ENCODE data around the gene EDEM2.
"Not testable (repeated sequence)": the region's sequence is repeated elsewhere in the genome, so short reads cannot be mapped to it uniquely, and the experiment has no call there.

The EDEM2 gene, protein sequence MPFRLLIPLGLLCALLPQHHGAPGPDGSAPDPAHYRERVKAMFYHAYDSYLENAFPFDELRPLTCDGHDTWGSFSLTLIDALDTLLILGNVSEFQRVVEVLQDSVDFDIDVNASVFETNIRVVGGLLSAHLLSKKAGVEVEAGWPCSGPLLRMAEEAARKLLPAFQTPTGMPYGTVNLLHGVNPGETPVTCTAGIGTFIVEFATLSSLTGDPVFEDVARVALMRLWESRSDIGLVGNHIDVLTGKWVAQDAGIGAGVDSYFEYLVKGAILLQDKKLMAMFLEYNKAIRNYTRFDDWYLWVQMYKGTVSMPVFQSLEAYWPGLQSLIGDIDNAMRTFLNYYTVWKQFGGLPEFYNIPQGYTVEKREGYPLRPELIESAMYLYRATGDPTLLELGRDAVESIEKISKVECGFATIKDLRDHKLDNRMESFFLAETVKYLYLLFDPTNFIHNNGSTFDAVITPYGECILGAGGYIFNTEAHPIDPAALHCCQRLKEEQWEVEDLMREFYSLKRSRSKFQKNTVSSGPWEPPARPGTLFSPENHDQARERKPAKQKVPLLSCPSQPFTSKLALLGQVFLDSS

GRCh38 chr20:35146920-35147574, at the start of gene EDEM2:
TSS of gene EDEM2 (minus strand) at chr20:35147336. CDS start at chr20:35147258, 78 bp downstream.
- peak; percentile 91 to 92 for DNase-seq

GRCh38 chr20:35196313-35196712, 49.2 kb upstream of the EDEM2 start:
- DNase-seq, result peak in 1 of 2 experiments; percentile 26

GRCh38 chr20:35193031-35193791, 46.1 kb upstream of the EDEM2 start:
- not testable (repeated sequence) for DNase-seq

DNA sequence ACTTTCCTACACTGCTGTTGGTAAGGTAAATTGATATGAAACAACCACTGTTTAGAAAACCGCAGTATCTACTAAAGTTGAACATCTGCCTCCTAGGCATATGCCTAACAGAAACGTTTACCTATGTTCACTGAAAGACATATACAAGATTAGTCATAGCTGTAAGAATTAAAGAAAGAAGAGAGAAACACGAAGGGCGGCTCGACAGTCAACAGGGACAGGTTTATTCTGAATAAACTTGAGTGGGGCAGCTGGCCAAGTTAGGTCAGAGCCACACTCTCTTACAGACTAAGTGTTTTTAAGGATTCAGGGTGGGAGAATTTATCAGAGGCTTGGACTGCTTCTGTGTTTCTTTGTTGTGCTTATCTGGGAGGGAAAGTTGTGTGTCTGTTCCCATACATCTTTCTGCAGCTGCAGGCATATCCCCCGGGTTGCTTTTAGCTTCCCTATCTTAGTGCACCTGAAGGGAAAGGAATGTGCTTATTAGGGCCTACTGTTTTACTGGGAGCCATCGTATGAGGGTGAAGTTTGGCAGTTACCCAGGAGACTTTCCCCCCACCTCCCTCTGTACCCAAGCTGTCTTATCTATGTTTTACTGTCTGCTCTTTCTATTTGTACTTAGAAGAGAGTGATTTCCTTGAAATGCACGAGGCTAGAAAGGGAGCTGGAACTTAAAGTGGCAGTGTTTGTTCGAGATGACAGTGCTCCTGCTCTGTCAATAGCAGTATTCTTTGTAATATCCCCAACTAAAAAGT, 45.2 kb upstream of the EDEM2 start:
- no peak for DNase-seq

DNA sequence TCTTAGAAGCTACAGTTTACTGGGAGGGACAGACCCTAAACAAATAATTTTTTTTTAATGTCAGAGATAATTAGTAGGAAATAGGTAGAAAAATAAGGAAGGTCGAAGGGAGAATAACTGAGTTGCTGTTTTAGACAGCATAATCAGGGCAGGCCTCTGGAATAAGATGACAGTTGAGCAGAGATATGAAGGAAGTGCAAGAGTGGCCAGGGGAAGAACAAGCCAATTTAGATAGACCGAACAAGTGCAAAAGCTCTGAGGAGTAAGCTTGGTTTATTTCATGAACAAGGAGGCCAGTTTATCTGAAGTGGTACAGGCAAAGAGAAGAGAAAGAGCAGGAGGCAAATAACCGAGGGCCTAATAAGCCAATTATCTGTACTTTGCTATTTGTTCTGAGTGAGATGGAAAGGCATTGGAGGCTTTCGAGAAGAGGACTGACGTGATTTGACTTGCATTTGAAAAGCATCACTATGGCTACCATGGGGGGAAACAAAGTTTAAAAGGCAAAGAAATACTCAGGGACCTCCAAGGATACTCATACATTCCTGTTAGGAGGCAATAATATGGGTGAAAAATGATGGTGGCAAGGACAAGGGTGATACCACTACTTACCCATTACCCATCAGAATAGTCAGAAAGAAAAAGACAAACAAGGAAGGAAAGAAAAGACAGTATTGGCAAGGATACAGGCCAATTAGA, 44.4 kb upstream of the EDEM2 start:
- DNase-seq, result no peak

DNA sequence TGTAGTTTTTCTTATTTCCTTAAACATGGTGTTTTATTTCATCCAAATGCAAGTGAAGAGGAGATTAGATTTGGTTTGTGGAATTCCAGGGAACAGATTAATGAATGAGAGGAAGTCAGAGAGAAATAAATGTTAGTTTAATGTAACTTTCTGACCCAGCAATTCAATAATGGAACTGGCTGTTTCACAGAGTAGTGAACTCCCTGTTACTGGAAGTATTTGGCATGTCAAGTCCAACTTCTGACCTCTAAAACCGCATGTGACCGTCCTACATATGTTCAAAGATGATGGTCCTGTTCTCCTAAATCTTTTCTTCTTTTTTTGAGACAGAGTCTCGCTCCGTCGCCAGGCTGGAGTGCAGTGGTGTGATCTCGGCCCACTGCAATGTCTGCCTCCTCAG, 43.4 kb upstream of the EDEM2 start:
- DNase-seq, result no peak

DNA sequence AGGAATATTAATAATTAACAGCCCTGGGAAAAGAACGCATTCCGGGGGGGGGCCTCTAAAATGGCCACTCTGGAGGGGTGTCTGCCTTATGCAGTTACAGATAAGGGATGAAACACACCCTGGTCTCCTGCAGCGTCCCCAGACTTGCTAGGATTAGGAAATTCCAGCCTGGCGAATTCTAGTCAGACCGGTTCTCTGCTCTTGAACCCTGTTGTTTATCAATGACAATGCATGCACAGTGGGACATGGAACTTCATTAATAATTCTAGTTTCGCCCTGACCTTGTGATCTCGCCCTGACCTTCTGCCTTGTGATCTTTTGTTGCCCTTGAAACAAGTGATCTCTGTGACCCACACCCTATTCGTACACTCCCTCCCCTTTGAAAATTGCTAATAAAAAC, 42.1 kb upstream of the EDEM2 start:
- DNase-seq, result not testable (repeated sequence)

- DNase-seq, result no peak
These were observed 40.6 kb upstream of the EDEM2 start for GRCh38 chr20:35187584-35188190.

DNA sequence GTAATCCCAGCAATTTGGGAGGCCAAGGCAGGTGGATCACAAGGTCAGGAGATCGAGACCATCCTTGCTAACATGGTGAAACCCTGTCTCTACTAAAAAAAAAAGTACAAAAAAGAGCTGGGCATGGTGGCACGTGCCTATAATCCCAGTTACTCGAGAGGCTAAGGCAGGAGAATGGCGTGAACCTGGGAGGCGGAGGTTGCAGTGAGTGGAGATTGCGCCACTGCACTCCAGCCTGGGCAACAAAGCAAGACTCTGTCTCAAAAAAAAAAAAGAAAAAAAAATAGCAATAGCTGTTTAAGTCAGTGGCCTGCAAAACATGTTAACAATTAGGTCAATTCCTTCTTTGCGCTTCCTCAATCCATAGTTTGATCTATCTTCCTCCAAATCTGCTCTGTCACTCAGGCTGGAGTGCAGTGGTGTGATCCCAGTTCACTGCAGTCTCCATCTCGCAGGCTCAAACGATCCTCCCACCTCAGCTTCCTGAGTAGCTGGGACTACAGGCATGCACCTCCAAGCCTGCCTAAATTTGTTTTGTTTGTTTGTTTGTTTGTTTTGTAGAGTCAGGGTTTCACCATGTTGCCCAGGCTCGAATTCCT, 39.7 kb upstream of the EDEM2 start:
- not testable (repeated sequence) for DNase-seq

DNA sequence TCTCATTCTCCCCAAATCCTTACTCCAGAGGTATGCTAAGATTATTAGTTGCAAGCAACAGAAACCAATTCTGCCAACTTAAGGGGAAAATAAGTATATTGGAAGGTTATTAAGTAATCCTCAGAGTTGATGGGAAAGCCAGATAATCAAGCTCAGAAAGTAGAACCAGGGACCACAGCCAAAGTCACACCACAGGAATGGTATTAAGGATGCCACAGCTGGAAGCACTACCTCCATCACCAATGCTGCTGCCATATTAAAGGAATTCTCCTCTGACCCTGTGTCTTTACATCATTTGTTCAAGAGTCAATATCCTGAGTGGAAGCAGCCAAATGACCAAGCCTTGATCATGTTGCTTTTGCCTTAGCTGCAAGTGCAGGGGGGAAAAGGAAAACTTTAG, 34.6 kb upstream of the EDEM2 start:
- DNase-seq, result no peak

- DNase-seq, result no peak
These were observed 33.1 kb upstream of the EDEM2 start for GRCh38 chr20:35180266-35180665.

DNA sequence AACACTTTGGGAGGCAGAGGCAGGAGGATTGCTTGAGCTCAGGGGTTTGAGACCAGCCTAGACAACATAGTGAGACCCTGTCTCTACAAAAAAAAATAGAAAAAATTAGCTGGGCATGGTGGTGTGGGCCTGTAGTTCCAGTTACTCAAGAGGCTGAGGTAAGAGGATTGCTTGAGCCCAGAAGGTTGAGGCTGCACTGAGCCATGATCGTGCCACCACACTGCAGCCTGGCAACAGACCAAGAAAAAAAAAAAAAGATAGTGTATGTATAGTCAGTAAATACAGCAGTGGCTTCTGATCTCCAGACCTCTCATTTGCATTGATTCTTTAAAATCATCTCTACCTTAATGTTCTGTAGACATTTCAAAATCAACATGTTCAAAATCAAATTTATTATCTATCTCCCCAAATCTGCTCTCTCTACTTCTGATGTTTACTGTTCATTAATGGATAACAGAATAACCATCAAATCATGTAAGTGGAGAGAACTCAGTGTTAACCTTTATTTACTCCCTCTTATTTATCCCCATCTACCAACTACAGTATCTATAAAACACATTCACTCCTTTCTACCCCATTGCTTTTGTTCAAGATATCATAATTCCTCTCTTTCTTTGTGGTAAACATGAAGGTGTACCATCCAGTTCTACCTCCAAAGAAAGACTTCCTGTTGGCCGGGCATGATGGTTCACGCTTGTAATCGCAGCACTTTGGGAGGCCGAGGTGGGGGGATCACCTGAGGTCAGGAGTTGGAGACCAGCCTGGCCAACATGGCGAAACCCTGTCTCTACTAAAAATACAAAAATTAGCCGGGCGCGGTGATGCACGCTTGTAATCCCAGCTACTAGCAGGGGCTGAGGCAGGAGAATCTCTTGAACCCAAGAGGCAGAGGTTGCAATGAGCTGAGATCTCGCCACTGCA, 32.4 kb upstream of the EDEM2 start:
- DNase-seq, result no peak

DNA sequence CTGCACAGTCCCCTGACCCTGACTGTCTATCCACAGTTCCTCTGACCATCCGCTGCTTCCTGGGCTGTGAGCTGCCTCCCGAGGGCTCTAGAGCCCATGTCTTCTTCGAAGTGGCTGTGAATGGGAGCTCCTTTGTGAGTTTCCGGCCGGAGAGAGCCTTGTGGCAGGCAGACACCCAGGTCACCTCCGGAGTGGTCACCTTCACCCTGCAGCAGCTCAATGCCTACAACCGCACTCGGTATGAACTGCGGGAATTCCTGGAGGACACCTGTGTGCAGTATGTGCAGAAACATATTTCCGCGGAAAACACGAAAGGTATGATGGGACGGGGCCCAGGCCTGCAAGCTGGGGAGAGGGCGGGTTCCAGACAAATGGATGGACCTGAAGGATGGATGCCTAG, 29.0 kb upstream of the EDEM2 start:
- DNase-seq, result no peak

- no peak for DNase-seq
These were observed 27.5 kb upstream of the EDEM2 start for GRCh38 chr20:35174458-35175216.

GRCh38 chr20:35173576-35174192, 26.5 kb upstream of the EDEM2 start:
- no peak for DNase-seq

- no peak for DNase-seq
These were observed 25.3 kb upstream of the EDEM2 start for GRCh38 chr20:35172434-35172806.

DNA sequence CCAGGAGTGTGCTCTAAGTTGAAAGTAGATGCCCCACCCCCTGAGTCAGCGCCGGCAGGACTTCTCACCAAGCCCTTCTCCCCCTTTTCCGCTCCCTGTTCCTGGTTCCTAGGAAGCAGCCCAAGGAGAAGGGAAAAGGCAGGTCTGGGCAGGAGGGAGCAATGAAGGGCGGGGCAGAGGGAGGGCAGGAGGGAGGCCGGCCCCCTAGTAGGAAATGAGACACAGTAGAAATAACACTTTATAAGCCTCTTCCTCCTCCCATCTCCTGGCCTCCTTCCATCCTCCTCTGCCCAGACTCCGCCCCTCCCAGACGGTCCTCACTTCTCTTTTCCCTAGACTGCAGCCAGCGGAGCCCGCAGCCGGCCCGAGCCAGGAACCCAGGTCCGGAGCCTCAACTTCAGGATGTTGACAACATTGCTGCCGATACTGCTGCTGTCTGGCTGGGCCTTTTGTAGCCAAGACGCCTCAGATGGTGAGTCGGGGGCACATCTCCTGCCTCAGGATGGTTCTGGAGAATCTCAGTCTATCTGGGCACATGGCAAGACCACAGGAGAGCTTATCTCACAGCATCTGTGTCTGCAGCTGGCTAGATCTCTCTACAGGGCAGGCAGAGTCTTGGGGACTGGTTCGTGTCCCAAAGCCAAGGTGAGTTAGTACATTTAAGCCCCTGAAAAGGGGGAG, 24.8 kb upstream of the EDEM2 start, which contains the start of gene PROCR:
PROCR (plus strand) TSS at position 320 of the 681 bp plus-strand sequence; CDS start at position 403, 83 bp downstream.
- peak; percentile 94 to 96 for DNase-seq

- DNase-seq, result no peak
These were observed 24.3 kb upstream of the EDEM2 start for GRCh38 chr20:35171438-35171752.

Data from Kasumi-1 (cell line).